ENCODE results near the gene OSBPL2. TPM values are rescaled to one million over a fixed set of nuclear protein-coding genes. Genes with fewer than 3 reads are reported as not detected.

OSBPL2 gene
- total RNA-seq, 2 experiments from 2014 or later = 17.2 to 40.0 TPM

- ChIA-PET POLR2A (no interaction called here), CTCF (ENCODE audit: unreplicated experiment) (no interaction called here)
- Histone ChIP-seq H3K9me3 (ENCODE audit: low read length) (no peaks in the 10 kb centered on the region), H2AFZ (ENCODE audit: low read length) (no peak overlapping the region), H3K4me2 (ENCODE audit: low read length) (no peak overlapping the region), H3K36me3 (ENCODE audit: insufficient read depth, low read length) (peaks cover 23% of the 10 kb centered on the region), H3K9me2 (ENCODE audit: insufficient read depth, low read length) (no peaks in the 10 kb centered on the region), H3K79me2 (ENCODE audit: insufficient read depth, low read depth, low read length) (no peaks in the 10 kb centered on the region), H3K27ac (ENCODE audit: low read depth, low read length, poor library complexity, severe bottlenecking) (no peak overlapping the region), H4K20me1 (ENCODE audit: insufficient read depth, low read length) (no peaks in the 10 kb centered on the region), H3K4me3 (ENCODE audit: low read depth, low read length, poor library complexity, severe bottlenecking) (no peak overlapping the region), H3K4me1 (ENCODE audit: insufficient read depth, low read length, poor library complexity, severe bottlenecking) (no peaks in the 10 kb centered on the region)
- no peak for DNase-seq (ENCODE audit: low spot score)
- TF ChIP-seq EZH2phosphoT487 (IDR thresholded peaks at IDR 0.05; ENCODE audit: borderline replicate concordance, low read depth, low read length) (no peak), CTCF (conservative IDR thresholded peaks at IDR 0.05; ENCODE audit: low read length) (no peak)
- BruUV-seq (replicated peaks) = no TSS peak
- intact Hi-C loops (cut with micrococcal nuclease; ENCODE audit: unreplicated experiment) = no loop called here
These were observed 46.1 kb downstream of the OSBPL2 start for GRCh38 chr20:62284448-62284847.

- H2AFZ ChIP-seq (ENCODE audit: low read length) = no peak overlapping the region
- ChIA-PET POLR2A (no interaction called here), CTCF (ENCODE audit: unreplicated experiment) (no interaction called here)
- intact Hi-C loops (cut with micrococcal nuclease; ENCODE audit: unreplicated experiment) = no loop called here
- H3K4me1 ChIP-seq (ENCODE audit: insufficient read depth, low read length, poor library complexity, severe bottlenecking) = no peaks in the 10 kb centered on the region
- no peak for DNase-seq (ENCODE audit: low spot score)
- TF ChIP-seq CTCF (conservative IDR thresholded peaks at IDR 0.05; ENCODE audit: low read length) (no peak), EZH2phosphoT487 (IDR thresholded peaks at IDR 0.05; ENCODE audit: borderline replicate concordance, low read depth, low read length) (no peak)
- BruUV-seq (replicated peaks) = no TSS peak
- H4K20me1 ChIP-seq (ENCODE audit: insufficient read depth, low read length) = no peaks in the 10 kb centered on the region
- H3K9me2 ChIP-seq (ENCODE audit: insufficient read depth, low read length) = no peaks in the 10 kb centered on the region
- no peak overlapping the region for H3K4me2 ChIP-seq (ENCODE audit: low read length)
- no peak overlapping the region for H3K4me3 ChIP-seq (ENCODE audit: low read depth, low read length, poor library complexity, severe bottlenecking)
- H3K36me3 ChIP-seq (ENCODE audit: insufficient read depth, low read length) = peaks cover 17% of the 10 kb centered on the region; the same call in 1 of the 2 replicates
- H3K79me2 ChIP-seq (ENCODE audit: insufficient read depth, low read depth, low read length) = no peaks in the 10 kb centered on the region
- no peak overlapping the region for H3K27ac ChIP-seq (ENCODE audit: low read depth, low read length, poor library complexity, severe bottlenecking)
- H3K9me3 ChIP-seq (ENCODE audit: low read length) = no peaks in the 10 kb centered on the region
These were observed 46.8 kb downstream of the OSBPL2 start for GRCh38 chr20:62285151-62285550.

GRCh38 chr20:62285722-62286121 is 47.4 kb downstream of the OSBPL2 start:
- ChIA-PET POLR2A (no interaction called here), CTCF (ENCODE audit: unreplicated experiment) (no interaction called here)
- H3K4me2 ChIP-seq (ENCODE audit: low read length) = no peak overlapping the region
- intact Hi-C loops (cut with micrococcal nuclease; ENCODE audit: unreplicated experiment) = no loop called here
- no peaks in the 10 kb centered on the region for H3K9me2 ChIP-seq (ENCODE audit: insufficient read depth, low read length)
- no peak overlapping the region for H2AFZ ChIP-seq (ENCODE audit: low read length)
- no TSS peak for BruUV-seq (replicated peaks)
- no peaks in the 10 kb centered on the region for H3K4me1 ChIP-seq (ENCODE audit: insufficient read depth, low read length, poor library complexity, severe bottlenecking)
- no peak overlapping the region for H3K27ac ChIP-seq (ENCODE audit: low read depth, low read length, poor library complexity, severe bottlenecking)
- H3K4me3 ChIP-seq (ENCODE audit: low read depth, low read length, poor library complexity, severe bottlenecking) = no peak overlapping the region
- no peaks in the 10 kb centered on the region for H4K20me1 ChIP-seq (ENCODE audit: insufficient read depth, low read length)
- no peaks in the 10 kb centered on the region for H3K9me3 ChIP-seq (ENCODE audit: low read length)
- peaks cover 11% of the 10 kb centered on the region; the same call in 1 of the 2 replicates for H3K36me3 ChIP-seq (ENCODE audit: insufficient read depth, low read length)
- no peak for TF ChIP-seq EZH2phosphoT487 (IDR thresholded peaks at IDR 0.05; ENCODE audit: borderline replicate concordance, low read depth, low read length)
- TF ChIP-seq CTCF (conservative IDR thresholded peaks at IDR 0.05; ENCODE audit: low read length) = no peak
- no peak for DNase-seq (ENCODE audit: low spot score)
- H3K79me2 ChIP-seq (ENCODE audit: insufficient read depth, low read depth, low read length) = no peaks in the 10 kb centered on the region

Data from OCI-LY7 (cell line).